Activated T-cell treated with anti-CD3 and anti-CD28 coated beads, Interleukin-2, amount 50 U/mL, for 24 hours (primary cell): ENCODE data around the gene RBMS1.
"Not testable (repeated sequence)": the region's sequence is repeated elsewhere in the genome, so short reads cannot be mapped to it uniquely, and the experiment has no call there.

ENCODE experiments used
- DNase-seq: peaks from one replicate; pipeline ENCODE4 v3.0.0-alpha.2; 2020
- H3K27ac Mint-ChIP-seq: 2 replicates; pipeline ENCODE4 v1.8.0; 2020; ENCODE audit warnings: mild to moderate bottlenecking, mixed read lengths
- H3K27me3 Mint-ChIP-seq: 2 replicates; pipeline ENCODE4 v1.8.0; 2020; ENCODE audit warnings: mixed read lengths
- H3K36me3 Mint-ChIP-seq: 2 replicates; pipeline ENCODE4 v1.8.0; 2020; ENCODE audit warnings: low read depth, mixed read lengths
- H3K4me1 Mint-ChIP-seq: 2 replicates; pipeline ENCODE4 v1.8.0; 2020; ENCODE audit warnings: low read depth, mixed read lengths
- H3K4me3 Mint-ChIP-seq: 2 replicates; pipeline ENCODE4 v1.8.0; 2020; ENCODE audit warnings: mild to moderate bottlenecking, moderate library complexity, mixed read lengths
- H3K9me3 Mint-ChIP-seq: 2 replicates; pipeline ENCODE4 v1.8.0; 2020; ENCODE audit warnings: mixed read lengths

The RBMS1 gene

DNA sequence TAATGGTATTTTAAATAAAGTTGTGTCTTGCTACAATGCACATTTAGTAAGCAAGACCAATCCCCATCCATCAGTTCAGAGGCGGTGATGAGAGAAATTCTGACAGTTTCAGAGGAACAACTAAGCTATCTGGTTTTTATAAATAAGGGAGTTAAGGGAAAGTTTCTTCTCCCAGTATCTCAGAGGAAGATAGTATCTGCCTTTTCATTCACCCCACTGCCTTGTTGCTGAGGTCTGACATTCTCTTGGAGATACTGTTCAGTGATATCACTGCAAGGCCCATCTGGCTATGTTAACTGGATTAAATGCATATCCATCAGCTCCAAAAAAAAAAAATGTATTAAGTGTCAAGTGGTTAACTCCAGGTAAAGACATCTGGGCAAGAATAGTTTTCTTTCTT is 47.9 kb downstream of the RBMS1 start:
- peaks cover 7% of the 10 kb centered on the region for H3K9me3 Mint-ChIP-seq
- H3K4me3 Mint-ChIP-seq = no peak overlapping the region
- peaks cover 19% of the 10 kb centered on the region for H3K36me3 Mint-ChIP-seq
- peaks cover 13% of the 10 kb centered on the region for H3K4me1 Mint-ChIP-seq
- H3K27ac Mint-ChIP-seq = no peak overlapping the region
- H3K27me3 Mint-ChIP-seq = no peaks in the 10 kb centered on the region
- no peak for DNase-seq

DNA sequence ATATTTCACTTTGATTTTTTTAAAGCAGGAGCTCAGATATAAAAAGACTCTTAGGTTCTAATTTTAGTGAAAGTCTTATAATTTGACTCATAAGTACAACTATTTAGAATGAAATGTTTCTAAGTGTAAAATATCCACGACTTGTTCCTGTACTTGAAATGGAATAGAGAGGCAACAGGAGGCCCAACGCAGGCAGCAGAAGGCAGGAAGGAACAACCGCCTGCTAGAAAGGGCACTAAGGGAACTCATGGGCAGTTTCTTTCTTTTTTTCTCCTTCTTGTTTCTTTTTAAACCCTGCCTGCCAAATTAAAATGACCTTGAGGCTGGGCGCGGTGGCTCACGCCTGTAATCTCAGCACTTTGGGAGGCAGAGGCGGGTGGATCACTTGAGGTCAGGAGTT is 51.0 kb downstream of the RBMS1 start:
- peaks cover 13% of the 10 kb centered on the region for H3K4me1 Mint-ChIP-seq
- H3K9me3 Mint-ChIP-seq = peaks cover 12% of the 10 kb centered on the region
- no peak for DNase-seq
- no peak overlapping the region for H3K27ac Mint-ChIP-seq
- H3K36me3 Mint-ChIP-seq = peaks cover 30% of the 10 kb centered on the region
- H3K27me3 Mint-ChIP-seq = no peaks in the 10 kb centered on the region
- H3K4me3 Mint-ChIP-seq = no peak overlapping the region

DNA sequence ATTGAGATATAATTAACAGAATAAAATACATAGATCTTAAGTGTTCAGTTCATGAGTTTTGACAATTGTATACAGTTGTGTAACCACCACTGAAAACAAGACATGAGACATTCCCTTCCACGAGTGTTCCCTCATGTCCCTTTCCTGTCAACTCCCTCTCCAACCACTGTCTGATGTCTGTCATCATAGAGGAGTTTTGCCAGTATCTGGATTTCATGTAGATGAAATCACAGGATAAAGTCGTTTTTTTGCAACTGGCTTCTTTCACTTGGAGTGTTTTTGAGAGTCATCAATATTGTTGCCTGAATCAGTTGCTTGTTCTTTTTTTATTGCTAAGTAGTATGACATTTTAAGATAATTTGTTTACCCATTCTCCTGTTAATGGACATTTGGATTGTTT is 52.7 kb downstream of the RBMS1 start:
- Mint-ChIP-seq H3K4me3 (no peak overlapping the region), H3K9me3 (peaks cover 12% of the 10 kb centered on the region), H3K36me3 (peaks cover 26% of the 10 kb centered on the region), H3K27ac (no peak overlapping the region), H3K27me3 (no peaks in the 10 kb centered on the region), H3K4me1 (peaks cover 5% of the 10 kb centered on the region)
- DNase-seq = no peak

DNA sequence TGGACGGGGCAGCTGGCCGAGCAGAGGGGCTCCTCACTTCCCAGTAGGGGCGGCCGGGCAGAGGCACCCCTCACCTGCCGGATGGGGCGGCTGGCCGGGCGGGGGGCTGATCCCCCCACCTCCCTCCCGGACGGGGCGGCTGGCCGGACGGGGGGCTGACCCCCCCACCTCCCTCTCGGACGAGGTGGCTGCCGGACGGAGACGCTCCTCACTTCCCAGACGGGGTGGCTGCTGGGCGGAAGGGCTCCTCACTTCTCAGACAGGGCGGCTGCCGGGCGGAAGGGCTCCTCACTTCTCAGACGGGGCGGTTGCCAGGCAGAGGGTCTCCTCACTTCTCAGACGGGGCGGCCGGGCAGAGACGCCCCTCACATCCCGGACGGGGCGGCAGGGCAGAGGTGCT is 54.6 kb downstream of the RBMS1 start:
- not testable (repeated sequence) for H3K27ac Mint-ChIP-seq, DNase-seq, H3K4me3 Mint-ChIP-seq, H3K4me1 Mint-ChIP-seq, H3K27me3 Mint-ChIP-seq
- H3K9me3 Mint-ChIP-seq = peaks cover 12% of the 10 kb centered on the region
- peaks cover 26% of the 10 kb centered on the region for H3K36me3 Mint-ChIP-seq

DNA sequence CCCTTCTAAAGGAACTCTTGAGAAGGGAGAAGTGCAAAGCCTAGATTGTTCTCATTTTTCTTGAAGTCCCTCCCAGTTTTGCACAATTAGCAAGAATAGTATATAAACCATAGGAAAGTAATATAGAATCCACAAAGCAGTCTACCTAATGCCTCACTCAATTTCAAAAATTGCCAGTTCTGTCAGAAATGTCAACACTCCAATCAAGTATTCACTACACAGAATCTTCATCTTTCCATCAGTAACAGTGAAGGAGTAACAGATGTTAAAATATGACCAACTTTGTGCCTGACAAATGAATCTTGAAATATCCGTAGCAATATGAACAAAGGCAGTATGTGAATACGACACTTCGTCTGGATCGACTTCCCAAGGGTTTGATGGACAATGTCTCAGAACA is 56.3 kb downstream of the RBMS1 start:
- no peak overlapping the region for H3K27ac Mint-ChIP-seq
- H3K4me3 Mint-ChIP-seq = no peak overlapping the region
- no peaks in the 10 kb centered on the region for H3K27me3 Mint-ChIP-seq
- no peak for DNase-seq
- peaks cover 5% of the 10 kb centered on the region for H3K9me3 Mint-ChIP-seq
- peaks cover 15% of the 10 kb centered on the region for H3K36me3 Mint-ChIP-seq
- peaks cover 26% of the 10 kb centered on the region for H3K4me1 Mint-ChIP-seq

DNA sequence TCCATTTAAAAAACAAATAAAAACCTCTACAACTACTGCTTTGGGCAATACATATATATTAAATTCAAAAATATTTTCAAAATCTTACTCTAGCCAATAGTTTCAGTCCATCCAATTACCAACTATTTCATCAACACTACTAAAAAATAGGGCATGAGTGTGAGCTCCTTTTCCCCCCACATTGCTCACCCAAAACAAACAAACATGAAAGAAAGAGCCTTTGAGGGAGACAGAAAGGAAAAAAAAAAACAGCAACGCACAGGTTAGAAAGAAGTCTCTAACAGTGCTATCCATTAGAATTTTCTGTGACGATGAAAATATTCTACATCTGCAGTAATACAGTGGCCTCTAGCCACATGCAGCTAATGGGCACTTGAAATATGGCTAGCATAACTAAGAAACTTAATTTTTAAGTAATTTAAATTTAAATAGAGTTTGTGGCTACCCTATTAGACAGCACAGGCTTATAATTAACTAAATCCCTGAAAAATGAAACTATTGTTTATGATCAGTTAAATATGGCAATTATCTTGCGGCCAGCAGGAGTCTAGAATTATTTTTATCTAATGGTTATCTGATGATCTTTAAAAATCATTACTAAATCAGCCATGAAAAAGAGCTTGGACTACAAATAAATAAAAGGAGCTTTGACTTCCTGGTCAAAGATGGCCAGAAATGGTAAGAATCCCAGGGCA is 59.2 kb downstream of the RBMS1 start:
- Mint-ChIP-seq H3K9me3 (peaks cover 8% of the 10 kb centered on the region), H3K36me3 (peaks cover 23% of the 10 kb centered on the region), H3K27ac (no peak overlapping the region), H3K4me3 (no peak overlapping the region), H3K27me3 (no peaks in the 10 kb centered on the region), H3K4me1 (peaks cover 43% of the 10 kb centered on the region)
- no peak for DNase-seq

DNA sequence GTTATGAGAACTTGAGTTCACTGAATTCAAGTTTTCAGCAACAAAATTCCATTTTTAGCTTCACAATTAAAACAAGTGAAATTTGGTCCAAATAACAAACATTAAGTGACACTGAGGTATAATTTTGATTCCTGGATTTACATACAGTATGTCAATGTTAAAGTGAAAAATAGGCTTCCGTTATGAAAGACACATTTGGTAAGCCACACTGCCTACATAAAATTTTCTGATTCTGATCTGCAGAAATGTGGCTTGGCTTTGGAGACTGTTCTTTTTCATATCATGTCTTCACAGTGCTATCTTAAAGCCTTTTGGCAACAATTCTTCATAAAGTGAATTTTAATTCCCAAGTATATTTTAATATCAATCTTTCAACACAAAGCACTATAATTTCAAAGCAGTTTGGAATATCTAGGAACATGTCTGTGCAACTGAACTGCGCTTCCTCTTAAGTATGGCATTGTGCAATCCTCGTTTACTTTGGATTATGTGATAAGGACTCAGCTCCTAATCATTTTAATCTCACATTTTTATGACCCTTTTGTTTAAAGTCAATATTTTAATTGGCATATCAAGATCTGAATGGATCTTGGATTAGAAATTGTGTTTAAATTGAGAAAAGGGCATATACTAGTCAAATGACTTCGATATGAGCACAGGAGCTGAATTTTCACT is 60.0 kb downstream of the RBMS1 start:
- H3K4me1 Mint-ChIP-seq = peaks cover 49% of the 10 kb centered on the region
- H3K27me3 Mint-ChIP-seq = no peaks in the 10 kb centered on the region
- peaks cover 8% of the 10 kb centered on the region for H3K9me3 Mint-ChIP-seq
- no peak overlapping the region for H3K4me3 Mint-ChIP-seq
- no peak for DNase-seq
- H3K27ac Mint-ChIP-seq = no peak overlapping the region
- H3K36me3 Mint-ChIP-seq = peaks cover 23% of the 10 kb centered on the region

DNA sequence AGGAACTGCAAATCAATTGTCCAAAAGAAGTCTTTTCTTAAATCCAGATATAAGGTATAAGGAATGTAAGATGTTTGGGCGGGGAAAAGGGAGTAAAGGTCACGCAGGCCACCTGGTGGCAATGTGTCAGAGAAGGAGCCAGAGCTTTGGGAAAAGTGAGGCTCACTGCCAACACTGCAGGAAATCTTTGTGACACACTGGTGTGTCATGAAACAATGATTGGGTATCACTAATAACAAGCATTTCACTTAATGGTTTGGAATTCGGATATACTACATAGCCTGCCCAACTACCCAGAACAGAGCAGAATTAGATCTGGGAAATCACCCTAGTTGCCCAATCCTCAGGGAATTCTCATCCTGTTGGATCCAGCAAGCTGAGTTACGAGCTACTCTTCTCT is 61.0 kb downstream of the RBMS1 start:
- Mint-ChIP-seq H3K36me3 (peaks cover 18% of the 10 kb centered on the region), H3K4me1 (peaks cover 57% of the 10 kb centered on the region), H3K27ac (no peak overlapping the region), H3K4me3 (no peak overlapping the region), H3K27me3 (no peaks in the 10 kb centered on the region), H3K9me3 (peaks cover 8% of the 10 kb centered on the region)
- no peak for DNase-seq

DNA sequence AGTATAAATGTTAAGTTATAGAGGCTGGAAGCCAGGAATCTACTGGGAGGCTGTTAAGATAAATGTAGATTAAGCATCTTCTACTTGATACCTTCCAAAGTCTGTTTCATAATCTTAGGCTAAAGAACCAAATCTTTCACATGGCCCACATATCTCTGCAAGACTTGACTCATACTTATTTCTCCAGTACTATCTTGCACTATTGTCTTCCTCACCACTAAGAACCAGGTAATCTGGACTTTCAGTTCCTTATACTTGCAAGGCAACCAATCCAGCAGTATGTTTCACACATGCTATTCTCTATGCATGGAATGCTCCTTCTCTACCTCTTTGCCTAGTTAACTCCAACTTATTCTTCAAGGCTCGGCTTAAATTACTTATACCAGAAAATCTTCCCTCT is 62.2 kb downstream of the RBMS1 start:
- Mint-ChIP-seq H3K27ac (no peak overlapping the region), H3K4me3 (no peak overlapping the region), H3K9me3 (peaks cover 8% of the 10 kb centered on the region)

DNA sequence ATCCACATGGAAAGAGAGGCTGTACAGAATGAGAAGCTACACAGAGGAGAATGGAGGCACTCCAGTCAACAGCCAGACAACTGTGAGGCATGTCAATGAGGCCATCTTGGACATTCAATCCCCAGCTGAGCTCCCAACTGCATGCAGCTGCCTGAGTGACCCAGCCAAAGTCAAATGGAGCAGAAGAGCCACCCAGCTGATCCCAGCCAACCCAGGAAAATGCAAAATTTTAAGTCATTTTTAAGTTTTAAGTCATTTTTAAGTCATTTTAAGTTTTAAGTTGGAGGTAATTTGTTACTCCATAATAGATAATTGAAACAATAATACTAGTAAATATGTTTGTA is 63.6 kb downstream of the RBMS1 start:
- Mint-ChIP-seq H3K36me3 (peaks cover 20% of the 10 kb centered on the region), H3K4me3 (no peak overlapping the region), H3K4me1 (peaks cover 75% of the 10 kb centered on the region), H3K9me3 (peaks cover 8% of the 10 kb centered on the region), H3K27me3 (no peaks in the 10 kb centered on the region), H3K27ac (no peak overlapping the region)
- no peak for DNase-seq

More for the DNA sequence above, 62.2 kb downstream of the RBMS1 start:
- DNase-seq = no peak
- H3K4me1 Mint-ChIP-seq = peaks cover 65% of the 10 kb centered on the region
- peaks cover 18% of the 10 kb centered on the region for H3K36me3 Mint-ChIP-seq
- H3K27me3 Mint-ChIP-seq = no peaks in the 10 kb centered on the region

DNA sequence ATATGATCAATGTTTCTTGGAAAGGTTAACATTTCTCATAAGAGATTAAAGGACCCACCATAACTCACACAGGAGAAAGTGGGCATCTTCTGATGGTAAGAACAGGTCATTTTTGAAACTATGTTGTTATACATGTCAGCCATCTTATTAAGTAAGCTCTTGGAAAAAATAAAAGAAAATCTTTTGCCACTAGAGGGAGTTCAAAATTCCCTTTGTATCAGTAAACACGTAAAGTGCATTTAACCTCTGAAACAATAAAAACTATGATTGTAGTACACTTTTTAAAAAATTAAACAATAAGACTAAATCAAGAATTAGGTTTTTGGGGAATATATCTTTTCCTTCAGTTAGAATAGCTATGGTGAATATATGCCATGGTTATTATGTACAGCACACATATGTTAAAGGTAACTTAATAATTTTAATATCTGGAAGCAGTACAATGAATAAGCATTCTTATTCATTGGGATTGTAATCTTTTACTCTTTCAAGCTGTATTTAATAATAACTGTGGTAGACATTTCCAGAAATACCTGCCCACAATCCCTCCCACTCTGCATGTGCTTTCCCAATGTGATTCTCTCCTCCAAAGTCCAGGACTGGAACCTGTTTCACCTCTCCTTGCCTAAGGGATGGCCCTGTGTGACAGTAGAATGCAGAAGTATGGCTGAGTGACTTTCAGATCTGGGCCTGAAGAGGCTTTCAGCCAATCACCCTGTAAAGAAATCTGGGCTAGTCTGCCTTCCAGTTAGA is 64.2 kb downstream of the RBMS1 start:
- Mint-ChIP-seq H3K9me3 (peaks cover 8% of the 10 kb centered on the region), H3K27ac (peak overlapping the region; percentile 82), H3K4me3 (peak overlapping the region; percentile 10), H3K27me3 (no peaks in the 10 kb centered on the region), H3K36me3 (peaks cover 20% of the 10 kb centered on the region), H3K4me1 (peaks cover 73% of the 10 kb centered on the region)
- no peak for DNase-seq

DNA sequence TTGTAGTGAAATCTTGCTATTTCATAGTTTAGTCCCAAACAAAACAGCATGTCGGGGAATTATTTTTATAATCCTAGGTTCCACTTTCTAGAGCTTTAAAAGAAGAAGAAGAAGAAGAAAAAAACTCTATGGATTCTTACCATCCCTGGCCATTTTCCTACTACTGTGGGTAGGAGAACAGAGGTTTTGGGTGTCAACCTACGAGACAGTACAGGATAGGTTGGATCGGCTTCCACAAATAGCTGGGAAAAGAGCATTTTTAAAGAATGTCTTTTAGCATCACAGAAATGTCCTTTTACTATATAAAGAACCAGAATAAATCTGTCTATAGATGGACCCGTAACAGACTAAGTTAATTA is 65.2 kb downstream of the RBMS1 start:
- DNase-seq = no peak

DNA sequence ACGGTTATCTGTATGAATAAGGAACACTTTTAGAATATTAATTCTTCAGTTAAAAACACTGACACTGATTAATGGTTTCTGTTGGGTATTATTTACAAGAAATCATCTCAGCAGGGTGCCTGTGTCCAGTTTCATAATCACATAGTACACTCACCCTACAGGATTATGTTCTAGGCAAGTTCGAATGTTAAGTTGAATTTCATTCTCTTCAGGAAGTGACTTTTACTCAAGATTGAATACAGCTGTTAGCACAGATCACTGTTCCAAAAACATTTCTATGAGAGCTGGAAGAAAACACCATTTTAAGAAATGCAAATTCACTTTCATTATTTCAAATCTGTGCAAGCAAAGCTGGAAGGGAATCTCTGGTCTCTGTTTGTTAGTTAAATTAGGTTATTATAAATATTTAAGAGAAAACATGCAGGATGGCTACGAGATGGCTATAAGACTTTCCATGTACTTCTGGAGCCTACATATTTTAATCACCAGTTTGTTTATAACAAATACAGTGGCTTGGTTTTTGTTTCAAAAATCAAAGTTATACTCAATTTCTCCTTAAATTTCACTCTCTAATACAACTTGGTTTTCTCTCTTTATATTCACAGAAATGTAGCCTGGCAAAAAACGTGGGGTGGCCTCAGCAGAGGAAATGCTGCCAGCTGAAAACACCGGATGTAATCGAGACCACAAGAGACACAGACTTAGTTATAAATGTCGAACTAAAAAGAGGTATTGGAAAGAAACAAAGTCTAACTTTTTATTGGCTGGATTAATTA is 65.8 kb downstream of the RBMS1 start:
- Mint-ChIP-seq H3K36me3 (peaks cover 20% of the 10 kb centered on the region), H3K4me1 (peaks cover 69% of the 10 kb centered on the region), H3K4me3 (peak overlapping the region; percentile 77), H3K27me3 (no peaks in the 10 kb centered on the region), H3K27ac (peak overlapping the region; percentile 95), H3K9me3 (peaks cover 8% of the 10 kb centered on the region)
- DNase-seq = no peak

More for the DNA sequence above, 65.2 kb downstream of the RBMS1 start:
- Mint-ChIP-seq H3K27me3 (no peaks in the 10 kb centered on the region), H3K9me3 (peaks cover 8% of the 10 kb centered on the region), H3K27ac (peak overlapping the region; percentile 95), H3K4me3 (peak overlapping the region; percentile 77), H3K36me3 (peaks cover 20% of the 10 kb centered on the region), H3K4me1 (peaks cover 71% of the 10 kb centered on the region)

DNA sequence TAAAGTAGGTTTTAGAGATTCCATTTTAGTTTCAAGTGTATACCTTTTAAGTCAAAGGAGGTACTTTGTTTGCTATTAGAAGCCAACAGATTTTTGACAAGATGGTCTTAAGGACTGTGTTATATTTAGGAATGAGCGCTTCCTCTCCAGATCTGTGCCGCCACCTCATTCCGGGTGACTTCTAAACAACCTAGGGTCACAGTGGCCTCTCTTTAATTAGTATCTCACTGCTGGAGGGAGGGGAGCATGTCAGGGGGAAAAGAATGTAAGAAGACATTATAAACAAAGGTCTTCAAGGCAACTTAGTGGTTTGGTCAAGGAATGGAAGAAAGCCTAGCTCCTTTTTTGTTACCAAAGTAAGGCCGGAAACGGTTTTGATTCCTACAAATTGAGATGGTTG is 67.0 kb downstream of the RBMS1 start:
- H3K4me1 Mint-ChIP-seq = peaks cover 70% of the 10 kb centered on the region
- no peak overlapping the region for H3K4me3 Mint-ChIP-seq
- H3K36me3 Mint-ChIP-seq = peaks cover 22% of the 10 kb centered on the region
- DNase-seq = no peak
- H3K27ac Mint-ChIP-seq = peak overlapping the region; percentile 78
- no peaks in the 10 kb centered on the region for H3K27me3 Mint-ChIP-seq
- H3K9me3 Mint-ChIP-seq = peaks cover 8% of the 10 kb centered on the region
